Stimulated activated CD8-positive, alpha-beta memory T cell treated with anti-CD3 and anti-CD28 coated beads, Interleukin-12 subunit alpha, Interleukin-12 subunit beta, amount 100 ng/mL, for 24 hours (primary cell): ENCODE data around the gene DNAJB2.
A peak's percentile ranks its signal among the peaks of the same experiment; 100 is the strongest.
"Not testable (repeated sequence)": the region's sequence is repeated elsewhere in the genome, so short reads cannot be mapped to it uniquely, and the experiment has no call there.

ENCODE experiments used
- DNase-seq: peaks from one replicate; pipeline ENCODE4 v3.0.0-alpha.2; 2020; ENCODE audit errors: extremely low read depth

The DNAJB2 gene

GRCh38 chr2:219285373-219285735 is 6.2 kb downstream of the DNAJB2 start:
- no peak for DNase-seq

- DNase-seq, result no peak
Measured at GRCh38 chr2:219285894-219286425, 6.8 kb downstream of the DNAJB2 start.

- DNase-seq, result no peak
Measured at GRCh38 chr2:219286436-219287115, 7.4 kb downstream of the DNAJB2 start.

GRCh38 chr2:219287116-219287440 is 7.9 kb downstream of the DNAJB2 start:
- DNase-seq, result not testable (repeated sequence)

GRCh38 chr2:219287580-219288265 is 8.6 kb downstream of the DNAJB2 start:
- DNase-seq, result no peak

- DNase-seq, result no peak
Measured at GRCh38 chr2:219289195-219289536, 10.0 kb downstream of the DNAJB2 start.

GRCh38 chr2:219289537-219290361 is 10.6 kb downstream of the DNAJB2 start:
- no peak for DNase-seq

- DNase-seq, result no peak
Measured at GRCh38 chr2:219290381-219291171, 11.4 kb downstream of the DNAJB2 start.

- DNase-seq, result no peak
Measured at GRCh38 chr2:219291394-219291793, 12.2 kb downstream of the DNAJB2 start.

GRCh38 chr2:219291910-219292490 is 12.8 kb downstream of the DNAJB2 start:
- no peak for DNase-seq

- DNase-seq, result no peak
Measured at GRCh38 chr2:219292616-219293015, 13.4 kb downstream of the DNAJB2 start.

GRCh38 chr2:219293736-219294231 is 14.6 kb downstream of the DNAJB2 start:
- no peak for DNase-seq

- DNase-seq, result peak; percentile 61
Measured at GRCh38 chr2:219294356-219295351, 15.5 kb downstream of the DNAJB2 start.

GRCh38 chr2:219296142-219296541 is 17.0 kb downstream of the DNAJB2 start:
- no peak for DNase-seq

GRCh38 chr2:219296631-219297391 is 17.6 kb downstream of the DNAJB2 start:
- DNase-seq, result no peak

- DNase-seq, result no peak
Measured at GRCh38 chr2:219297766-219298456, 18.7 kb downstream of the DNAJB2 start.

GRCh38 chr2:219298759-219299371 is 19.7 kb downstream of the DNAJB2 start:
- peak; percentile 61 for DNase-seq

- no peak for DNase-seq
Measured at GRCh38 chr2:219299372-219299760, 20.2 kb downstream of the DNAJB2 start.
